NCI-H2107 (cell line): ENCODE results near the gene NBPF4.
"Not testable (repeated sequence)": the region's sequence is repeated elsewhere in the genome, so short reads cannot be mapped to it uniquely, and the experiment has no call there.

Experiments used
- DNase-seq: peaks from one replicate; lab custom pipeline; 2025; lab: John Stamatoyannopoulos, UW

NBPF4 gene

GRCh38 chr1:108211014-108211413, 32.9 kb downstream of the NBPF4 start:
- DNase-seq = no peak

- DNase-seq = no peak
Measured at GRCh38 chr1:108209456-108210108, 34.3 kb downstream of the NBPF4 start.

GRCh38 chr1:108208724-108209446, 35.0 kb downstream of the NBPF4 start:
- no peak for DNase-seq

- DNase-seq = not testable (repeated sequence)
Measured at GRCh38 chr1:108203582-108203981, 40.3 kb downstream of the NBPF4 start.

GRCh38 chr1:108201687-108202086, 42.2 kb downstream of the NBPF4 start:
- no peak for DNase-seq

GRCh38 chr1:108200687-108201051, 43.2 kb downstream of the NBPF4 start:
- peak; percentile 27 for DNase-seq

- peak; percentile 70 for DNase-seq
Measured at GRCh38 chr1:108199781-108200686, 43.8 kb downstream of the NBPF4 start, which contains the start of gene SLC25A24. Gene SLC25A24 (minus strand): TSS chr1:108200343. CDS start chr1:108200138, 205 bp downstream.

GRCh38 chr1:108199201-108199691, 44.6 kb downstream of the NBPF4 start:
- DNase-seq = no peak

GRCh38 chr1:108194051-108194450, 49.8 kb downstream of the NBPF4 start:
- DNase-seq = no peak

GRCh38 chr1:108193333-108193732, 50.5 kb downstream of the NBPF4 start:
- no peak for DNase-seq

GRCh38 chr1:108192581-108192980, 51.3 kb downstream of the NBPF4 start:
- DNase-seq = no peak

- DNase-seq = no peak
Measured at GRCh38 chr1:108190686-108191416, 53.0 kb downstream of the NBPF4 start.

GRCh38 chr1:108190001-108190634, 53.8 kb downstream of the NBPF4 start:
- no peak for DNase-seq

- DNase-seq = no peak
Measured at GRCh38 chr1:108188801-108189200, 55.1 kb downstream of the NBPF4 start.

- no peak for DNase-seq
Measured at GRCh38 chr1:108182959-108183700, 60.7 kb downstream of the NBPF4 start.

GRCh38 chr1:108179018-108179417, 64.9 kb downstream of the NBPF4 start:
- DNase-seq = no peak
